Kidney epithelial cell (primary cell): ENCODE results near the gene ZBTB16. TPM values are rescaled to one million over a fixed set of nuclear protein-coding genes. Genes with fewer than 3 reads are reported as not detected.

Source experiments
- DNase-seq: peaks from one replicate; pipeline ENCODE4 v3.0.0-alpha.2; 2010; ENCODE audit warnings: low read depth
- H3K27me3 ChIP-seq: 2 replicates; pipeline ENCODE4 v1.6.0; 2011; ENCODE audit warnings: low read length; ENCODE audit not compliant: control insufficient read depth, insufficient read depth
- H3K36me3 ChIP-seq: 2 replicates; pipeline ENCODE4 v1.5.1; 2011; ENCODE audit warnings: low read length; ENCODE audit not compliant: control insufficient read depth, insufficient read depth
- H3K4me3 ChIP-seq: 2 replicates; pipeline ENCODE4 v1.5.1; 2011; ENCODE audit warnings: low read depth, mild to moderate bottlenecking, control low read depth, low read length
- total RNA-seq: library from RNA; depleted of rRNA; stranded (reverse); fragments of >200 nt; gene quantifications from 2 replicates; pipeline ENCODE4 v1.2.3, GENCODE V29; 2015
- TF ChIP-seq, protein P1 (sequence below): IDR thresholded peaks from 2 replicates; pipeline ENCODE4 v1.5.1; 2011; ENCODE audit warnings: mild to moderate bottlenecking, moderate library complexity, low read length, control low read depth, inconsistent platforms; ENCODE audit not compliant: insufficient read depth, poor library complexity, severe bottlenecking

Gene ZBTB16
- total RNA-seq, 1 donor from 2014 or later = 0.08 TPM

DNA sequence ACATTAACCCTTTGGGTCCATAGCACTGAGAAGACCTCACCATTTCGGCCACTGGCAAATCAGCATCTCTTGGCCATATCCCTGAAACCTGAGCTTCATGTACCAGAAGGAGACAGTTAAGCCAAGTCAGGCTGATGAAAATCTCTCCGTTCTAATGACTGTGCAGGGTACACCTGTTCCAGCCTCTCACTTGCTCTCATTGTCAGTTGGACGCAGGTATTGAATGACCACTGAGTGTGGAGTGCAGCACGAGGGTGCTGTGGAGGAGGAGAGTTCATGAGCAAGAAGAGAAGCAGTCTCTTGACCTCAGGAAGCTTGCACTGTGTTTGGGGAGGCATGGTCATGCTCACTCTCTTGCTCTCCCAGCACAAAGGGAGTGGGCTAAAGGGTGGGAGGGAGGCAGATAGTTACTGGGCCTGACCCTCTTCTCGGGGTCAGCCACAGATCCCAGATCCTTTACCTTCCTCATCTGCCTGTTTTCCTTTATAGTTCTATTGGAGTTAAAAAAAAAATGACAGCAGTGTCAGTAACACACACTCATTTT is 65.2 kb downstream of the ZBTB16 start:
- Histone ChIP-seq H3K4me3 (no peak overlapping the region), H3K36me3 (no peaks in the 10 kb centered on the region), H3K27me3 (peaks cover 25% of the 10 kb centered on the region)
- DNase-seq = no peak
- TF ChIP-seq, protein P1, sequence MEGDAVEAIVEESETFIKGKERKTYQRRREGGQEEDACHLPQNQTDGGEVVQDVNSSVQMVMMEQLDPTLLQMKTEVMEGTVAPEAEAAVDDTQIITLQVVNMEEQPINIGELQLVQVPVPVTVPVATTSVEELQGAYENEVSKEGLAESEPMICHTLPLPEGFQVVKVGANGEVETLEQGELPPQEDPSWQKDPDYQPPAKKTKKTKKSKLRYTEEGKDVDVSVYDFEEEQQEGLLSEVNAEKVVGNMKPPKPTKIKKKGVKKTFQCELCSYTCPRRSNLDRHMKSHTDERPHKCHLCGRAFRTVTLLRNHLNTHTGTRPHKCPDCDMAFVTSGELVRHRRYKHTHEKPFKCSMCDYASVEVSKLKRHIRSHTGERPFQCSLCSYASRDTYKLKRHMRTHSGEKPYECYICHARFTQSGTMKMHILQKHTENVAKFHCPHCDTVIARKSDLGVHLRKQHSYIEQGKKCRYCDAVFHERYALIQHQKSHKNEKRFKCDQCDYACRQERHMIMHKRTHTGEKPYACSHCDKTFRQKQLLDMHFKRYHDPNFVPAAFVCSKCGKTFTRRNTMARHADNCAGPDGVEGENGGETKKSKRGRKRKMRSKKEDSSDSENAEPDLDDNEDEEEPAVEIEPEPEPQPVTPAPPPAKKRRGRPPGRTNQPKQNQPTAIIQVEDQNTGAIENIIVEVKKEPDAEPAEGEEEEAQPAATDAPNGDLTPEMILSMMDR = no peak

DNA sequence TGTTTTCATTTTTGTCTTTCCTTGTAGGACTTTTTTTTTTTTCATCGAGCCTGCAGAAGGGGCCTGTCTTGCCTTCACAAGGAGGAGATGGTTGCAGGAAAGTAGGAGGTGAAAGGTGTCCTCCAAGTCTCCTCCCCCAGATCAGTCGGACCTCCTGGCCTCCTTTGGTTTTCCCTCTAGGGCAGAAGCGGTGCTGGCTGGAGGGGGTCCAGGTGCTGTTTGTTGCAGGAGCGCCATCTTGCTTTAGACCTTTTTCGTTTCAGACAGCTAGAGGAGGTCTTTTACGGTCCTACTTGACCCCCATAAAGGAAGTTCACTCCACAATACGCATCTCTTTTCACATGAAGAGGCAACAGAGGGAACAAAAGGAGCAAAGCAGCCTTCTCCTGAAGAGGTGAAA is 66.0 kb downstream of the ZBTB16 start:
- TF ChIP-seq, protein P1 = no peak

GRCh38 chr11:114125959-114126358 is 66.4 kb downstream of the ZBTB16 start:
- peaks cover 19% of the 10 kb centered on the region for H3K27me3 ChIP-seq
- TF ChIP-seq, protein P1 = no peak
- no peaks in the 10 kb centered on the region for H3K36me3 ChIP-seq
- H3K4me3 ChIP-seq = no peak overlapping the region
- DNase-seq = no peak

More for the DNA sequence above, 66.0 kb downstream of the ZBTB16 start:
- H3K27me3 ChIP-seq = peaks cover 19% of the 10 kb centered on the region
- no peak for DNase-seq
- no peak overlapping the region for H3K4me3 ChIP-seq
- H3K36me3 ChIP-seq = no peaks in the 10 kb centered on the region

GRCh38 chr11:114128399-114128798 is 68.9 kb downstream of the ZBTB16 start:
- DNase-seq = no peak
- Histone ChIP-seq H3K4me3 (no peak overlapping the region), H3K27me3 (peaks cover 20% of the 10 kb centered on the region), H3K36me3 (no peaks in the 10 kb centered on the region)
- TF ChIP-seq, protein P1 = no peak

- H3K36me3 ChIP-seq = no peaks in the 10 kb centered on the region
- TF ChIP-seq, protein P1 = no peak
- no peak for DNase-seq
- peaks cover 20% of the 10 kb centered on the region for H3K27me3 ChIP-seq
- no peak overlapping the region for H3K4me3 ChIP-seq
Observed at GRCh38 chr11:114129142-114129541, 69.6 kb downstream of the ZBTB16 start.

DNA sequence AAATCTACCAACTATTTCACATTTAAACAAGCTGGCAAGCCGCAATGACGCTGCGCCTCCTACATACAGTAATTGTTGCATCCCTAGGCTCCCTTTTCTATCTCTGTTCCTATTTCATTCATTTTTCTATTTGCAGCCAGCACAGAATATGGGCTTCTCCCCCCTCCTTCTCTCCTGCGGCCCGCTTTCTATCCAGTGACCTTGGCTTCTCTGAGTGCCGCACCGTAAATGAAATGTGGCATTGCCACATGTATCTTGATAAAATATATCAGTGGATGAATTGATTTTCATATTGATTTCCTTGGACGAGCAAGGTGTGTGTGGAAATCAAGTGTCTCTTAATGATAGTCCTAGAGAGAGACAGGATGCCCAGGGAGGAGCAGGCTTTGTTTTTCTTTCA is 70.2 kb downstream of the ZBTB16 start:
- Histone ChIP-seq H3K36me3 (no peaks in the 10 kb centered on the region), H3K4me3 (no peak overlapping the region), H3K27me3 (peaks cover 17% of the 10 kb centered on the region)
- DNase-seq = no peak
- TF ChIP-seq, protein P1 = no peak
